Osteocyte (in vitro differentiated cells): ENCODE results near the gene NISCH. TPM values are rescaled to one million over a fixed set of nuclear protein-coding genes. Genes with fewer than 3 reads are reported as not detected.

ENCODE experiments used
- DNase-seq: peaks from one replicate; pipeline ENCODE4 v3.0.0; 2021; ENCODE audit warnings: mixed read lengths; ENCODE audit not compliant: unreplicated experiment; ENCODE audit errors: extremely low spot score
- H3K27ac Mint-ChIP-seq: one replicate; pipeline ENCODE4 v1.8.0; 2021; ENCODE audit warnings: mild to moderate bottlenecking, mixed read lengths; ENCODE audit not compliant: unreplicated experiment
- H3K27me3 Mint-ChIP-seq: one replicate; pipeline ENCODE4 v1.8.0; 2021; ENCODE audit warnings: mixed read lengths; ENCODE audit not compliant: unreplicated experiment
- H3K36me3 Mint-ChIP-seq: one replicate; pipeline ENCODE4 v1.8.0; 2021; ENCODE audit warnings: mixed read lengths; ENCODE audit not compliant: unreplicated experiment
- H3K4me1 Mint-ChIP-seq: one replicate; pipeline ENCODE4 v1.8.0; 2021; ENCODE audit warnings: mixed read lengths; ENCODE audit not compliant: unreplicated experiment
- H3K4me3 Mint-ChIP-seq: one replicate; pipeline ENCODE4 v1.8.0; 2021; ENCODE audit warnings: mild to moderate bottlenecking, moderate library complexity, mixed read lengths; ENCODE audit not compliant: unreplicated experiment
- H3K9me3 Mint-ChIP-seq: one replicate; pipeline ENCODE4 v1.8.0; 2021; ENCODE audit warnings: mixed read lengths; ENCODE audit not compliant: unreplicated experiment
- total RNA-seq: library from RNA; stranded (reverse); gene quantifications from 2 replicates; pipeline ENCODE4 v1.2.1, GENCODE V29; 2021
- TF ChIP-seq, protein P1 (sequence below): fragments of 200-600 bp; sonication (generic); IDR thresholded peaks from 2 replicates; pipeline ENCODE4 v1.5.0; 2021; ENCODE audit warnings: antibody characterized with exemption, mild to moderate bottlenecking, moderate library complexity

Gene NISCH
- total RNA-seq, 1 donor from 2014 or later: 138 TPM

DNA sequence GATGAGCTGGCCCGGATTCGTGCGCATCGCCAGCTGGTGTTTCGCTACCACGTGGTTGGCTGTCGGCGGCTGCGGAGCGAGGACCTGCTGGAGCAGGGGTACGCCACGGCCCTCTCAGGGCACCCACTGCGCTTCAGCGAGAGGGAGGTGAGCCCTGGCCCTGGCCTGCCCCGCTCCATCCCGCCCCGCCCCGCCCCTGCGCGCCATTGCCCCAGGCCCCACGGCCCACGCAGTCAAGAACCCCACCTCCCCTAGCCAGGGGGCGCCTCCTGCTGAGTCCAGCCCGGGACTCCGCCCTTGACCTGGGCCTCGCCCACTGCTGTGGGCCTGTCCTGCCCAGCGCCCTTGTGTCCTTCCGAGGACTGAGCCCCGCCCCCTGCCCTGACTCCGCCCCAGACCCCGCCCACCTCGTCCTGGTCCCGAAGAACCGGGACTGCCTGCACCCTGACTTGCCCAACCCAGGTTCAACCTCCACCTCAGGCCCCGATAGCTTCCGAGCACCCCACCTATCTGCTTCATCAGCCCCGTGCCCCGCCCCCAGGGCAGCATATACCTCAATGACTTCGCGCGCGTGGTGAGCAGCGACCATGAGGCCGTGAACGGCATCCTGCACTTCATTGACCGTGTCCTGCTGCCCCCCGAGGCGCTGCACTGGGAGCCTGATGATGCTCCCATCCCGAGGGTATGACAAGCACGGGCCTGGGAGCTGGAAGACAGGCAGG lies 63.5 kb downstream of the NISCH start:
- no peaks in the 10 kb centered on the region for H3K27me3 Mint-ChIP-seq
- H3K36me3 Mint-ChIP-seq: peaks cover 2% of the 10 kb centered on the region
- peaks cover 4% of the 10 kb centered on the region for H3K4me1 Mint-ChIP-seq
- H3K27ac Mint-ChIP-seq: no peak overlapping the region
- TF ChIP-seq, protein P1, sequence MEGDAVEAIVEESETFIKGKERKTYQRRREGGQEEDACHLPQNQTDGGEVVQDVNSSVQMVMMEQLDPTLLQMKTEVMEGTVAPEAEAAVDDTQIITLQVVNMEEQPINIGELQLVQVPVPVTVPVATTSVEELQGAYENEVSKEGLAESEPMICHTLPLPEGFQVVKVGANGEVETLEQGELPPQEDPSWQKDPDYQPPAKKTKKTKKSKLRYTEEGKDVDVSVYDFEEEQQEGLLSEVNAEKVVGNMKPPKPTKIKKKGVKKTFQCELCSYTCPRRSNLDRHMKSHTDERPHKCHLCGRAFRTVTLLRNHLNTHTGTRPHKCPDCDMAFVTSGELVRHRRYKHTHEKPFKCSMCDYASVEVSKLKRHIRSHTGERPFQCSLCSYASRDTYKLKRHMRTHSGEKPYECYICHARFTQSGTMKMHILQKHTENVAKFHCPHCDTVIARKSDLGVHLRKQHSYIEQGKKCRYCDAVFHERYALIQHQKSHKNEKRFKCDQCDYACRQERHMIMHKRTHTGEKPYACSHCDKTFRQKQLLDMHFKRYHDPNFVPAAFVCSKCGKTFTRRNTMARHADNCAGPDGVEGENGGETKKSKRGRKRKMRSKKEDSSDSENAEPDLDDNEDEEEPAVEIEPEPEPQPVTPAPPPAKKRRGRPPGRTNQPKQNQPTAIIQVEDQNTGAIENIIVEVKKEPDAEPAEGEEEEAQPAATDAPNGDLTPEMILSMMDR: no peak
- H3K9me3 Mint-ChIP-seq: no peaks in the 10 kb centered on the region
- no peak for DNase-seq
- no peak overlapping the region for H3K4me3 Mint-ChIP-seq

DNA sequence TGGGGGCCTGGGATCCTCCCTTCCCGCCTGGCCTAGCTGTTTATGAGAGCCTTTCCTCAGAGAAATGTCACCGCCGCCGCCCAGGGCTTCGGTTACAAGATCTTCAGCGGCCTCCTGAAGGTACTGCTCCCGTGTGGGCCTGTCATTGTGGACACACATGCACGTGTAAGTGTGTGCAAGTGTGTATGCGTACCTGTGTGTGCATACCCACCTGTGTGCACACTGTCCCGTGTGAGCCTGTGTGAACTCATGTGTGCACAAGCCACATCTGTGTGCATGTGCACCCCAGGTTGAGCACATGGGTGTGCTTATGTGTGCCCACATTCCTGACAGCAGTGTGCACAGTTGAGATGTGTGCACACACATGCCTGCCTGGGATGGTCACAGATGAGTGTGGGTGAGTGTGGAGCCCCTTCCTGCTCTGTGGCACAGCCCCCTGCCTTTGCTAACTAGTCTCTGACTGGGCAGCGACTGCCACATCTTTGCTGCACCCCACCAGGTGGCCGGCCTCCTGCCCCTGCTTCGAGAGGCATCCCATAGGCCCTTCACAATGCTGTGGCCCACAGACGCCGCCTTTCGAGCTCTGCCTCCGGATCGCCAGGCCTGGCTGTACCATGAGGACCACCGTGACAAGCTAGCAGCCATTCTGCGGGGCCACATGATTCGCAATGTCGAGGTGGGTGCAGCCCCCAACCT lies 64.2 kb downstream of the NISCH start:
- no peak overlapping the region for H3K27ac Mint-ChIP-seq
- H3K27me3 Mint-ChIP-seq: no peaks in the 10 kb centered on the region
- no peaks in the 10 kb centered on the region for H3K9me3 Mint-ChIP-seq
- H3K4me3 Mint-ChIP-seq: no peak overlapping the region
- TF ChIP-seq, protein P1: no peak
- H3K4me1 Mint-ChIP-seq: peaks cover 4% of the 10 kb centered on the region
- no peak for DNase-seq
- peaks cover 9% of the 10 kb centered on the region for H3K36me3 Mint-ChIP-seq

DNA sequence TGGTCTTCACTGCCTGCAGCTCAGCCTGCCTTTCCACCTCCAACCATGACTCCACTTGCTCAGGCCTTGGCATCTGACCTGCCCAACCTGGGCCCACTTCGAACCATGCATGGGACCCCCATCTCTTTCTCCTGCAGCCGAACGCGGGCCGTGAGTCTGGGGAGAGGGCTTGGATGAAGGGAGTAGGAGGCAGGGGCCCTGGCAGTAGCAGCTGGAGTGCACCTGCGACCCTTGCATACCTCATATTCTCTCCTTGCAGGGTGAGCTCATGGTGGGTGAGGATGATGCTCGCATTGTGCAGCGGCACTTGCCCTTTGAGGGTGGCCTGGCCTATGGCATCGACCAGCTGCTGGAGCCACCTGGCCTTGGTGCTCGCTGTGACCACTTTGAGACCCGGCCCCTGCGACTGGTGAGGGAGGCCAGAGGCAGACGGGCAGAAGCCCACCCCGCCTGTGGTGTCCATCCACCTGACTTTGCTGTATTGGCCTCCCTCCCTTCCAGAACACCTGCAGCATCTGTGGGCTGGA lies 64.8 kb downstream of the NISCH start:
- Mint-ChIP-seq H3K27ac (no peak overlapping the region), H3K36me3 (peaks cover 9% of the 10 kb centered on the region), H3K4me1 (peaks cover 3% of the 10 kb centered on the region), H3K27me3 (no peaks in the 10 kb centered on the region), H3K4me3 (no peak overlapping the region), H3K9me3 (no peaks in the 10 kb centered on the region)
- no peak for DNase-seq
- TF ChIP-seq, protein P1: no peak

DNA sequence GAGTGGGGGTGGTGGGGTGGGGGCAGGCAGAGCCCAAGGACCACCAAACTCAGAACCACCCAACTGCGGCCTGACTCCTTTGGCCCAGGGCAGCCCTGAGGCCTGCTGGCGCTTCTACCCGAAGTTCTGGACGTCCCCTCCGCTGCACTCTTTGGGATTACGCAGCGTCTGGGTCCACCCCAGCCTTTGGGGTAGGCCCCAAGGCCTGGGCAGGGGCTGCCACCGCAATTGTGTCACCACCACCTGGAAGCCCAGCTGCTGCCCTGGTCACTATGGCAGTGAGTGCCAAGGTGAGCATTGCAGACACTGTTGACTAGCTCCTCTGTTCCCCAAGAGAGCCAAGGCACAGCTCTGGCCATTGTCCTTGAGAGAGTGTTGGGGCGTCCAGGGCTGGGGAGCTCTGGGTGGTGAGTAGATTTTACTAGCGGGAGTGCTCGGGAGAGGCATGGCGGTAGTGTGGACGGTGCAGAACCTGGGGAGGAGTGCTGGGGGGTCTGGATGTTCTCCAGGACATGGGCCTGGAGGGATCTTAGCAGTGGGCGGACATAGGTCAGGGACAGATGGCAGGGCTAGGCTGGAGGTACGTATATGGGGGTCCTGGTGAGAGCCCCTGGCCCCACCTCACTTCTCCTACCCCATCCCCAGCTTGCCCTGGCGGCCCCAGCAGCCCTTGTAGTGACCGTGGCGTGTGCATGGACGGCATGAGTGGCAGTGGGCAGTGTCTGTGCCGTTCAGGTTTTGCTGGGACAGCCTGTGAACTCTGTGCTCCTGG lies 65.5 kb downstream of the NISCH start:
- Mint-ChIP-seq H3K4me1 (peaks cover 3% of the 10 kb centered on the region), H3K9me3 (no peaks in the 10 kb centered on the region), H3K36me3 (peaks cover 9% of the 10 kb centered on the region), H3K4me3 (no peak overlapping the region), H3K27ac (no peak overlapping the region), H3K27me3 (no peaks in the 10 kb centered on the region)
- TF ChIP-seq, protein P1: no peak
- no peak for DNase-seq

DNA sequence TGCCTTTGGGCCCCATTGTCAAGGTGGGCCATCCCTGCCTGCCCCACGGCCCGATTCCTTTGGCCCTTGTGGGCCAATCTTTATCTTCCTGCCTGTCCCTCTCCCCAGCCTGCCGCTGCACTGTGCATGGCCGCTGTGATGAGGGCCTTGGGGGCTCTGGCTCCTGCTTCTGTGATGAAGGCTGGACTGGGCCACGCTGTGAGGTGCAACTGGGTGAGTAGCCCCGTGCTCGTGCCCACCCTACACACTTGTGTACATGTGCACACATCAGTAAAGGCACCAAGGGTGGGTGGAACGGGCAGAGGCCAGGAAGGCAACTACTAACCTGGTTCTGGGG lies 66.1 kb downstream of the NISCH start:
- H3K27me3 Mint-ChIP-seq: no peaks in the 10 kb centered on the region
- no peak overlapping the region for H3K4me3 Mint-ChIP-seq
- H3K27ac Mint-ChIP-seq: no peak overlapping the region
- H3K36me3 Mint-ChIP-seq: peaks cover 9% of the 10 kb centered on the region
- no peak for DNase-seq
- H3K9me3 Mint-ChIP-seq: no peaks in the 10 kb centered on the region
- TF ChIP-seq, protein P1: no peak
- H3K4me1 Mint-ChIP-seq: peaks cover 3% of the 10 kb centered on the region
